Liver (tissue), 3 donors: ENCODE data around the gene DPY19L1.

Experiments
- EGR1 ChIP-seq, 2 donors: IDR thresholded peaks; 2 replicates each; pipeline ENCODE4 v1.6.1; 2016 to 2018; ENCODE audit warnings: antibody characterized with exemption in 2 of 2, low read depth in 2 of 2
- GABPA ChIP-seq, 2 donors: IDR thresholded peaks in 1 of 2; conservative IDR thresholded peaks in 1 of 2; 2 replicates each; pipeline ENCODE4 v1.6.1; 2016; ENCODE audit warnings: antibody characterized with exemption in 2 of 2, mild to moderate bottlenecking in 1 of 2, moderate library complexity in 1 of 2
- HNF4A ChIP-seq, 2 donors: conservative IDR thresholded peaks; 2 replicates each; pipeline ENCODE4 v1.6.1; 2016; ENCODE audit warnings: antibody characterized with exemption in 2 of 2, mild to moderate bottlenecking in 2 of 2
- JUND ChIP-seq, 2 donors: IDR thresholded peaks; 2 replicates each; pipeline ENCODE4 v1.6.1; 2016; ENCODE audit warnings: antibody characterized with exemption in 2 of 2
- MAX ChIP-seq: IDR thresholded peaks from 2 replicates; pipeline ENCODE4 v1.6.1; 2016; ENCODE audit warnings: antibody characterized with exemption
- NR2F2 ChIP-seq: IDR thresholded peaks from 2 replicates; pipeline ENCODE4 v1.6.1; 2016; ENCODE audit warnings: antibody characterized with exemption
- RAD21 ChIP-seq, 2 donors: IDR thresholded peaks; 2 replicates each; pipeline ENCODE4 v1.6.1; 2016; ENCODE audit warnings: antibody characterized with exemption in 2 of 2, mild to moderate bottlenecking in 2 of 2
- RXRA ChIP-seq, 2 donors: IDR thresholded peaks; 2 replicates each; pipeline ENCODE4 v1.6.1; 2017 to 2018; ENCODE audit warnings: antibody characterized with exemption in 2 of 2, mild to moderate bottlenecking in 1 of 2
- SP1 ChIP-seq: IDR thresholded peaks from 2 replicates; pipeline ENCODE4 v1.6.1; 2018; ENCODE audit warnings: antibody characterized with exemption, mild to moderate bottlenecking
- TAF1 ChIP-seq: conservative IDR thresholded peaks from 2 replicates; pipeline ENCODE4 v1.6.1; 2016; ENCODE audit warnings: antibody characterized with exemption, mild to moderate bottlenecking
- YY1 ChIP-seq: IDR thresholded peaks from 2 replicates; pipeline ENCODE4 v1.6.1; 2016; ENCODE audit warnings: antibody characterized with exemption, mild to moderate bottlenecking
- TF ChIP-seq, protein P1 (sequence below): fragments of 150-350 bp; IDR thresholded peaks from 2 replicates; pipeline ENCODE4 v1.5.1; 2017; ENCODE audit warnings: improper control_type of control experiment, low read depth, low read length; ENCODE audit not compliant: missing input control
- TF ChIP-seq, protein P2 (sequence below): IDR thresholded peaks from 2 replicates; pipeline ENCODE4 v1.6.1; 2016; ENCODE audit warnings: antibody characterized with exemption
- TF ChIP-seq, protein P3 (sequence below): IDR thresholded peaks from 2 replicates; pipeline ENCODE4 v1.6.1; 2016; ENCODE audit warnings: antibody characterized with exemption
- donor health status: healthy.
- donor health status: healthy.

DNA sequence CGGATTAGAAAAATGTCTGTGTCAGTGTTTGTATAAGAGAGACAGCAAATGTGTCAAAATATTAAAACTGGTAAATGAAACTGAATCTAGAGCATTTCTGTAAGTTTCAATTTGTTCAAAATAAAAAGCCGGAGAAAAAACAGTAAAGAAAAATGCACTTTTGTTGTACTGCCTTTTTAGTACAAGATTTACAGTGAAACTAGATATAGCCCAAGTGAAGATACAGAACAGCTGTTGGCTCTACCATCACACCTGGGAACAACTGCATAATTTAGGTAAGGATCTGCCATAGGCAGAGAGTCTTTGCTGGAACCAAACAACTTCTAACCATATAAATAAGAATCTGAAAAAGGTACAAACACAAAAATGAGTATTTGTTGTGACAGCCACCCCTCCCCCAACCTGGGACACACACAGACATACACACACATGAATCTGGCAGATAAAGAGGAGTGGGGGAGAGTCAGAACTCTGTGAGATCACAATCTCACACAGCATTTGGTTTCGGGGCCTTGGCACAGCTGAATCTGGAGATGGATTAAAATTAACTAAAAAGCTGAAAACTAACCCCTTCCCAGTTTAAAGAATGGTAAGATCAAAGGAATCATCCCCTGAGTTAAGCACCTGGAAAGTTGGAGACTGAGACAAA, 54.8 kb downstream of the DPY19L1 start:
- TF ChIP-seq, protein P1, sequence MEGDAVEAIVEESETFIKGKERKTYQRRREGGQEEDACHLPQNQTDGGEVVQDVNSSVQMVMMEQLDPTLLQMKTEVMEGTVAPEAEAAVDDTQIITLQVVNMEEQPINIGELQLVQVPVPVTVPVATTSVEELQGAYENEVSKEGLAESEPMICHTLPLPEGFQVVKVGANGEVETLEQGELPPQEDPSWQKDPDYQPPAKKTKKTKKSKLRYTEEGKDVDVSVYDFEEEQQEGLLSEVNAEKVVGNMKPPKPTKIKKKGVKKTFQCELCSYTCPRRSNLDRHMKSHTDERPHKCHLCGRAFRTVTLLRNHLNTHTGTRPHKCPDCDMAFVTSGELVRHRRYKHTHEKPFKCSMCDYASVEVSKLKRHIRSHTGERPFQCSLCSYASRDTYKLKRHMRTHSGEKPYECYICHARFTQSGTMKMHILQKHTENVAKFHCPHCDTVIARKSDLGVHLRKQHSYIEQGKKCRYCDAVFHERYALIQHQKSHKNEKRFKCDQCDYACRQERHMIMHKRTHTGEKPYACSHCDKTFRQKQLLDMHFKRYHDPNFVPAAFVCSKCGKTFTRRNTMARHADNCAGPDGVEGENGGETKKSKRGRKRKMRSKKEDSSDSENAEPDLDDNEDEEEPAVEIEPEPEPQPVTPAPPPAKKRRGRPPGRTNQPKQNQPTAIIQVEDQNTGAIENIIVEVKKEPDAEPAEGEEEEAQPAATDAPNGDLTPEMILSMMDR = no peak
- TF ChIP-seq, protein P2, sequence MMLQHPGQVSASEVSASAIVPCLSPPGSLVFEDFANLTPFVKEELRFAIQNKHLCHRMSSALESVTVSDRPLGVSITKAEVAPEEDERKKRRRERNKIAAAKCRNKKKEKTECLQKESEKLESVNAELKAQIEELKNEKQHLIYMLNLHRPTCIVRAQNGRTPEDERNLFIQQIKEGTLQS = no peak
- TF ChIP-seq NR2F2 = no peak
- TF ChIP-seq, protein P3, sequence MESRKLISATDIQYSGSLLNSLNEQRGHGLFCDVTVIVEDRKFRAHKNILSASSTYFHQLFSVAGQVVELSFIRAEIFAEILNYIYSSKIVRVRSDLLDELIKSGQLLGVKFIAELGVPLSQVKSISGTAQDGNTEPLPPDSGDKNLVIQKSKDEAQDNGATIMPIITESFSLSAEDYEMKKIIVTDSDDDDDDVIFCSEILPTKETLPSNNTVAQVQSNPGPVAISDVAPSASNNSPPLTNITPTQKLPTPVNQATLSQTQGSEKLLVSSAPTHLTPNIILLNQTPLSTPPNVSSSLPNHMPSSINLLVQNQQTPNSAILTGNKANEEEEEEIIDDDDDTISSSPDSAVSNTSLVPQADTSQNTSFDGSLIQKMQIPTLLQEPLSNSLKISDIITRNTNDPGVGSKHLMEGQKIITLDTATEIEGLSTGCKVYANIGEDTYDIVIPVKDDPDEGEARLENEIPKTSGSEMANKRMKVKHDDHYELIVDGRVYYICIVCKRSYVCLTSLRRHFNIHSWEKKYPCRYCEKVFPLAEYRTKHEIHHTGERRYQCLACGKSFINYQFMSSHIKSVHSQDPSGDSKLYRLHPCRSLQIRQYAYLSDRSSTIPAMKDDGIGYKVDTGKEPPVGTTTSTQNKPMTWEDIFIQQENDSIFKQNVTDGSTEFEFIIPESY = no peak
- no peak for TF ChIP-seq YY1
- TF ChIP-seq GABPA (IDR thresholded peaks at IDR 0.05 in 1 of 2, conservative IDR thresholded peaks at IDR 0.05 in 1 of 2) = no peak
- TF ChIP-seq TAF1 = no peak
- TF ChIP-seq MAX = no peak
- no peak for TF ChIP-seq RAD21 (IDR thresholded peaks at IDR 0.05)
- TF ChIP-seq RXRA (IDR thresholded peaks at IDR 0.05) = no peak
- no peak for TF ChIP-seq JUND (IDR thresholded peaks at IDR 0.05)
- no peak for TF ChIP-seq SP1
- TF ChIP-seq EGR1 (IDR thresholded peaks at IDR 0.05; ENCODE audit: low read depth in 2 of 2) = no peak
- TF ChIP-seq HNF4A (conservative IDR thresholded peaks at IDR 0.05) = no peak
